Karpas-422 (cell line): ENCODE results near the gene CPA2. TPM values are rescaled to one million over a fixed set of nuclear protein-coding genes. Genes with fewer than 3 reads are reported as not detected.

ENCODE experiments used
- DNase-seq: peaks from one replicate; pipeline ENCODE4 v3.0.0-alpha.2; 2015
- H2AFZ ChIP-seq: fragments of 200-600 bp; sonication (generic); 2 replicates; pipeline ENCODE4 v1.6.1; 2014; ENCODE audit warnings: antibody characterized with exemption, low read length, mixed read lengths
- H3K27ac ChIP-seq: fragments of 200-600 bp; sonication (generic); 2 replicates; pipeline ENCODE4 v1.5.1; 2014; ENCODE audit warnings: mild to moderate bottlenecking, low read length, moderate library complexity
- H3K27me3 ChIP-seq: fragments of 200-600 bp; sonication (generic); 2 replicates; pipeline ENCODE4 v1.6.1; 2014; ENCODE audit warnings: low read length, mixed read lengths
- H3K36me3 ChIP-seq: fragments of 200-600 bp; sonication (generic); 2 replicates; pipeline ENCODE4 v1.6.1; 2014; ENCODE audit warnings: low read length, mixed read lengths; ENCODE audit not compliant: insufficient read depth
- H3K4me1 ChIP-seq: fragments of 200-600 bp; sonication (generic); 2 replicates; pipeline ENCODE4 v1.6.1; 2014; ENCODE audit warnings: mild to moderate bottlenecking, low read length, mixed read lengths
- H3K4me2 ChIP-seq: fragments of 200-600 bp; sonication (generic); 2 replicates; pipeline ENCODE4 v1.6.1; 2014; ENCODE audit warnings: low read length, low read depth, mild to moderate bottlenecking; ENCODE audit not compliant: poor library complexity, severe bottlenecking
- H3K4me3 ChIP-seq: fragments of 200-600 bp; sonication (generic); 2 replicates; pipeline ENCODE4 v1.5.1; 2014; ENCODE audit warnings: mild to moderate bottlenecking, antibody characterized with exemption, low read length, mixed read lengths
- H3K79me2 ChIP-seq: fragments of 200-600 bp; sonication (generic); 2 replicates; pipeline ENCODE4 v1.6.1; 2014; ENCODE audit warnings: mild to moderate bottlenecking, low read length, mixed read lengths
- H3K9ac ChIP-seq: fragments of 200-600 bp; sonication (generic); 2 replicates; pipeline ENCODE4 v1.6.0; 2014; ENCODE audit warnings: low read length
- H3K9me2 ChIP-seq: fragments of 200-600 bp; sonication (generic), shearing (Covaris generic); replicated peaks from 2 replicates; pipeline ENCODE4 v1.6.0; 2014; ENCODE audit warnings: mild to moderate bottlenecking, low read length, moderate library complexity; ENCODE audit not compliant: insufficient read depth
- H3K9me3 ChIP-seq: fragments of 300-700, 200-600 bp; sonication (generic); 2 replicates; pipeline ENCODE4 v1.6.1; 2014; ENCODE audit warnings: low read length, mixed read lengths
- H4K20me1 ChIP-seq: fragments of 200-600 bp; sonication (generic); 2 replicates; pipeline ENCODE4 v1.6.1; 2014; ENCODE audit warnings: mild to moderate bottlenecking, antibody characterized with exemption, low read length, low read depth; ENCODE audit not compliant: insufficient read depth
- total RNA-seq: library from RNA; depleted of rRNA; stranded (reverse); fragments of >200 nt; shearing (Covaris generic); gene quantifications from 2 replicates; pipeline ENCODE4 v1.2.3, GENCODE V29; 2014; ENCODE audit warnings: low replicate concordance

Gene CPA2
- total RNA-seq, 1 experiment from 2014 or later: not detected

DNA sequence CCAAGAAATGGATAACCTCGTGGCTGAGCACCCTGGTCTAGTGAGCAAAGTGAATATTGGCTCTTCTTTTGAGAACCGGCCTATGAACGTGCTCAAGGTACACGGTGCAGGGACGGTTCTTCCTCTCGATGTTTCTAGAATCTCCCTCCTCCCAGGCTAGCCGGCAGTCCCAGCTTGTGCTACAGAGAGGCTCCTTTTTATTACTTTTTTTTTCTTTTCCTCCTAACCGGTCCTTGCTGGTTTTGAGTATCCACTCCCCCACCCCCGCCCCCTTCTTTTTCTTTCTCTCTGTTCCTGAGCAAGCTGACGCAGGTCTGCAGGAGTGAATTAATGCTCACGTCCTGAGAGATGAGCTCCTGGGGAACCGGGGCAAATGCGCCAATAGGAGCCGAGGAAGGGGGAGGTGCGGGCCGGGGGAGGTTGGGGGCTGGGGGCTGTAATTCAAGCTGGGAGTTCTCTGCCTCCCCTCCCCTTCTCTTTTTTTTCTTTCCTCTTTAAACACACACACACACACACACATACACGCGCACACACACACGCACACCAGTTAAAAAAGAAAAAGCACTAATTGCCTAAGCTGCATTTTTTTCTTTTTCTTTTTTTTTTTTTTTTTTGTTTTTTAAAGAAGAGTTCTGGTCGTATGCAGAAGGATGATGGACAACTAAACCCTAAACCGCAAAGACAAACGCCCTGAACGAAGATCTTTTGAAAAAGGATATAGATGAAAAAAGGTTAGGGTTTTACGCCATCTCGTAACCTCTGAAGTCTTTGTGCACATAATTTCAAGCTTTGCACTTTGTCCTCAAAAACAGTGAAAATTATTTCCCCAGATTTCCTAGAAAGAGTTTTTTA is 6.6 kb downstream of the CPA2 start:
- Histone ChIP-seq H3K4me3 (no peak overlapping the region), H3K9me3 (no peaks in the 10 kb centered on the region), H3K9me2 (no peaks in the 10 kb centered on the region), H3K36me3 (no peaks in the 10 kb centered on the region), H3K27me3 (no peaks in the 10 kb centered on the region), H2AFZ (no peak overlapping the region), H4K20me1 (no peaks in the 10 kb centered on the region), H3K4me1 (peaks cover 7% of the 10 kb centered on the region), H3K79me2 (no peaks in the 10 kb centered on the region), H3K4me2 (no peak overlapping the region), H3K9ac (no peak overlapping the region), H3K27ac (no peak overlapping the region)
- peak; percentile 30 for DNase-seq

GRCh38 chr7:130273933-130274255 is 7.2 kb downstream of the CPA2 start:
- no peak overlapping the region for H3K4me2 ChIP-seq
- H3K27ac ChIP-seq: no peak overlapping the region
- H3K9me2 ChIP-seq: no peaks in the 10 kb centered on the region
- H3K79me2 ChIP-seq: no peaks in the 10 kb centered on the region
- no peaks in the 10 kb centered on the region for H3K9me3 ChIP-seq
- H2AFZ ChIP-seq: no peak overlapping the region
- peaks cover 7% of the 10 kb centered on the region for H3K4me1 ChIP-seq
- no peaks in the 10 kb centered on the region for H4K20me1 ChIP-seq
- DNase-seq: no peak
- H3K9ac ChIP-seq: no peak overlapping the region
- no peak overlapping the region for H3K4me3 ChIP-seq
- H3K27me3 ChIP-seq: no peaks in the 10 kb centered on the region
- H3K36me3 ChIP-seq: no peaks in the 10 kb centered on the region

DNA sequence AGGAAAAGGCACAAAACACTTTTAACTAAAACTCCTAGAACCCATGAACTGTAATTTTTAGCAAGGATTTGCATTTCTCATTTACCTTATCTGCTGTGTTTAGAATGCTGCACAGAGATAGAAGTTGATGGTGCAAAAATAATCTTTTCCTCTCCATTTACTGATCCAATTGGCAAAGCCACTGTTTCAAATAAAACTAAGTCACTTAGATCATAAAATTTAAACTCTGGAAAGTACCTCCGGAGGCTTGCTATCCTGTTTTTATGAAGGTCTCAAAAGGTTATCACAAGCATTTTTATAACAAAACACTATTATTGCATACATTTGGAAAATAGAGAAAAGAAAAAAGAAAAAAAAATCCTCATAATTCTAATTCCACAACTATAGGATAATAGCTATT is 7.6 kb downstream of the CPA2 start:
- H3K79me2 ChIP-seq: no peaks in the 10 kb centered on the region
- no peaks in the 10 kb centered on the region for H3K9me3 ChIP-seq
- H3K36me3 ChIP-seq: no peaks in the 10 kb centered on the region
- H2AFZ ChIP-seq: no peak overlapping the region
- H3K27me3 ChIP-seq: no peaks in the 10 kb centered on the region
- H3K4me3 ChIP-seq: no peak overlapping the region
- H3K4me2 ChIP-seq: no peak overlapping the region
- H3K4me1 ChIP-seq: peaks cover 7% of the 10 kb centered on the region
- no peak for DNase-seq
- no peak overlapping the region for H3K9ac ChIP-seq
- no peak overlapping the region for H3K27ac ChIP-seq
- no peaks in the 10 kb centered on the region for H3K9me2 ChIP-seq
- no peaks in the 10 kb centered on the region for H4K20me1 ChIP-seq

DNA sequence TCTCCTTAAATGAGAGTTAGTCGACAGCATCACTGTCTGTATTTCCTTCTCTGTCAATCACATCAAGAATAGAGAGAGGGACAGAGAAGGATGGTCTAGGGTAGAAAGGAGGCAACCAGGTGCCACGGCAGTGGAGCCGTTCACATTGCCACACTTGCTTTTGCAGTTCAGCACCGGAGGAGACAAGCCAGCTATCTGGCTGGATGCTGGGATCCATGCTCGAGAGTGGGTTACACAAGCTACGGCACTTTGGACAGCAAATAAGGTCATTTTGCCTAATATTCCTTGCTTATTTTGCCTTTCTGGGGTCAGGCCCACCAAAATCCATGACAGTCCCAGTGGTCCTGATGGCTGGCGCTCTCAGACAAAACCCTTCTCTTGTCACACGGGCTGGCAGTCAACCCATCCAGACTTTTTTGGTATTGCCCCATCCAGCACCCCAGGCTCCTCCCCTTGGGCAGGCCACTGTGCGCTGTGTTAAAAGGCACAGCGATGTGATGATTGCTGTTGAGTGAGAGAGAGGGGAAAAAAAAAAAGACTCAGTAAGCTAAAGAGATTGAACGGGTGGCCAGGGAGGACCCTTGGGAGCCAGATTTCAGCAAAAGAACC is 8.4 kb downstream of the CPA2 start:
- H3K9me2 ChIP-seq: no peaks in the 10 kb centered on the region
- no peak overlapping the region for H3K27ac ChIP-seq
- H3K79me2 ChIP-seq: no peaks in the 10 kb centered on the region
- no peaks in the 10 kb centered on the region for H3K27me3 ChIP-seq
- H3K4me1 ChIP-seq: peaks cover 7% of the 10 kb centered on the region
- no peaks in the 10 kb centered on the region for H3K9me3 ChIP-seq
- no peaks in the 10 kb centered on the region for H4K20me1 ChIP-seq
- H3K9ac ChIP-seq: no peak overlapping the region
- no peak overlapping the region for H3K4me3 ChIP-seq
- H2AFZ ChIP-seq: no peak overlapping the region
- DNase-seq: no peak
- H3K4me2 ChIP-seq: no peak overlapping the region
- H3K36me3 ChIP-seq: no peaks in the 10 kb centered on the region

- Histone ChIP-seq H3K36me3 (no peaks in the 10 kb centered on the region), H3K27me3 (no peaks in the 10 kb centered on the region), H3K79me2 (no peaks in the 10 kb centered on the region), H4K20me1 (no peaks in the 10 kb centered on the region), H3K4me1 (peaks cover 7% of the 10 kb centered on the region), H3K4me3 (no peak overlapping the region), H3K9me2 (no peaks in the 10 kb centered on the region), H3K27ac (no peak overlapping the region), H3K9me3 (no peaks in the 10 kb centered on the region), H2AFZ (no peak overlapping the region), H3K4me2 (no peak overlapping the region), H3K9ac (no peak overlapping the region)
- no peak for DNase-seq
These were observed 9.2 kb downstream of the CPA2 start for GRCh38 chr7:130275826-130276297.

DNA sequence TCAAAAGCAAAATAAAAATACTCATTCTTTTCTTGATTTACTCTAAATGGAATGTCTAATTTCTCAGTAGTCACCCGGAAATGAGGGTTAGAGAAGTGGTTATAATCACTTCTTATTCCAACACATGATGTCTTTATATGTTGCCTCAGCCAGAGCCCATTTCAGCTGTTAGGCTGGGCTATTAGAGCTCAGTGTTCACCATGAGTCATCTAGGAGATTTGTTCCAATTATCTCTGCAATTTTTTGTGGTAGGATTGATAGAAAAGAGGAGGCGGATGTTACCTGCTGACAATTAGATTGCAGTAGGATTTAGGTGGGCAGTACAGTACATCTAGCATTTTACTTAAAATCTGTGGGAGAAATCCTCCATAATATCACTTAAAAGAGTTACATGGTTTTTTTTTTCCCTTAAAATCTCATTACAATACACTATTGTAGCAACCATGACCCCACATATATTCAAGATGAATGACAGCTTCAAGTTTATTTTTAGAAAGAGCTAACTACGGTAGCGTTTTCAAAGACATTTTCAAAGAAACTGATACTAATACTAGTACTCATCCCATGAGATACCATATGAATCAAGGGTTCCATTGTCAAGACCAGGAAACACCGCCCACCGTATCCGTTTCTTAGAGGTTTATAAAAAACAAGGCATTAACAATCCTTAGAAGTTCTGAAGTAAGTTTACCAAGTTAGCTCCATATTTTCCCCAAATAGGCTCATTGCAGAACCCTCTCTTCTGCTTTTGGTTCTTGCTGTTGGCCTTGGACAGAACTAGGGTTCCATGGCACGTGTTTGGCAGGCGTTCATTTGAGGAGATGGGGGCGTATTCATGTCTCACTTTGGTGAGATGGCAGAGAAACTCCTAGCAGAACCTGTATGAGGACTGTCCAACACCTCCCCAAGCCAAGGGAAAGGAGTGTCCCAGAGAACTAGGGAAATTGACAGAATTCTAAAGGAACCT is 10.4 kb downstream of the CPA2 start:
- Histone ChIP-seq H3K4me2 (no peak overlapping the region), H3K9ac (no peak overlapping the region), H4K20me1 (no peaks in the 10 kb centered on the region), H3K9me3 (no peaks in the 10 kb centered on the region), H3K9me2 (no peaks in the 10 kb centered on the region), H3K4me3 (no peak overlapping the region), H3K27me3 (no peaks in the 10 kb centered on the region), H3K36me3 (no peaks in the 10 kb centered on the region), H3K4me1 (no peaks in the 10 kb centered on the region), H3K79me2 (no peaks in the 10 kb centered on the region), H3K27ac (no peak overlapping the region), H2AFZ (no peak overlapping the region)
- DNase-seq: no peak

DNA sequence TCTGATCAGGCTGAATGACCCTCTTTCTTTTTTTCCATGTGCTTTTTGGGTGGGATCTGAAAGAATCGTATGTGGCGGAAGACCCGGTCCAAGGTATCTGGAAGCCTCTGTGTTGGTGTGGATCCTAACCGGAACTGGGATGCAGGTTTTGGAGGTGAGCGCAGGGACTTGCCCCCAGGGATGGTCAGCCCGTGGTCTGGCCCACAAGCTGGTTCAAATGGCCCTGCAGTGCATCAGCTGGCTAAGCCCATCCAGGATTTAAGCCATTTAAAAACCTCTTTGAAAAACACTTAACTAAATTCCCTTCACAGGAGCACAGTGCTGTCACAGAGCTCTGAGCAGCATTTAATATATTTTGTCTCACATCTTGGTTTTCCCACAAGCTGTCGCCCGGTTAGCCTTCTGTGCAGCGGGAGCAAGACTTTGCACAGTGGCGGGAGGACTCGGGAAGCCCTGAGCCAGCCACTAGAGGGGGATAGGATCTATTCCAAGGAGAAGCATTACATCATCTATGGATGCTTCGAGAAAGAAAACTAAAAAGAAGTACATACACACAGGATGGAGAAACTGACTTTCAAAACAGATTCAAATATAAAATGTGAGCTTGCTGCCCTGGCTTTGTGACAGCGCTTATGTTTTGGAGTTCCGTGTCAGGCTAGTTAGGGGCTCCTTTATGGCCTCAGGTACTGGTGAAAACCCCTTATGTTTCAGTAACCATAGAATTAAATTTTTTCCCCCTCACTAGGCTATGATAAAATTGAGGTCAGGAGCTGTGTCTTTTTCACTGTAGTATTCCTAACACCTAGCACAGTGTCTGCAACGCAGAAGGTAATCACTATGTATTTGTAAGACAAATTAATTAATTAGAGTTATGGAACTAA is 11.3 kb downstream of the CPA2 start:
- Histone ChIP-seq H3K36me3 (no peaks in the 10 kb centered on the region), H3K4me3 (no peak overlapping the region), H3K9ac (no peak overlapping the region), H3K27me3 (no peaks in the 10 kb centered on the region), H3K4me1 (no peaks in the 10 kb centered on the region), H4K20me1 (no peaks in the 10 kb centered on the region), H3K4me2 (no peak overlapping the region), H2AFZ (no peak overlapping the region), H3K9me2 (no peaks in the 10 kb centered on the region), H3K9me3 (no peaks in the 10 kb centered on the region), H3K79me2 (no peaks in the 10 kb centered on the region), H3K27ac (no peak overlapping the region)
- no peak for DNase-seq
